Measurements from ENCODE around the gene CLIP2. TPM values are rescaled to one million over a fixed set of nuclear protein-coding genes. Genes with fewer than 3 reads are reported as not detected.

The CLIP2 gene
- total and polyA plus RNA-seq, 2 of the 8 experiments (the other 6 are each of a cell fraction or from before 2014, with no cell fraction given): 8.3 to 41.5 TPM

GRCh38 chr7:74263399-74264120, 25.6 kb upstream of the CLIP2 start (continued):
- TF ChIP-seq CHD7 (IDR thresholded peaks at IDR 0.05; ENCODE audit: insufficient replicate concordance, low read length) (no peak), SIRT6 (IDR thresholded peaks at IDR 0.05; ENCODE audit: low read length) (no peak), SP1 (IDR thresholded peaks at IDR 0.05; ENCODE audit: low read depth, low read length) (no peak), EP300 (IDR thresholded peaks at IDR 0.05; ENCODE audit: borderline replicate concordance in 1 of 2, low read depth in 2 of 2, low read length in 2 of 2) (no peak), BRCA1 (IDR thresholded peaks at IDR 0.05; ENCODE audit: low read depth, low read length) (no peak)
